Measurements from ENCODE around the gene PYGO2.

The PYGO2 gene

GRCh38 chr1:154943649-154944400, 17.8 kb downstream of the PYGO2 start:
- DNase-seq (ENCODE audit: low spot score), result peak; percentile 82

- no peak for DNase-seq (ENCODE audit: low spot score)
Measured at GRCh38 chr1:154941333-154942013, 20.1 kb downstream of the PYGO2 start.

- DNase-seq (ENCODE audit: low spot score), result no peak
Measured at GRCh38 chr1:154940651-154941194, 20.9 kb downstream of the PYGO2 start.

GRCh38 chr1:154940213-154940560, 21.4 kb downstream of the PYGO2 start:
- DNase-seq (ENCODE audit: low spot score), result no peak

GRCh38 chr1:154938604-154939399, 22.8 kb downstream of the PYGO2 start:
- no peak for DNase-seq (ENCODE audit: low spot score)

- DNase-seq (ENCODE audit: low spot score), result no peak
Measured at GRCh38 chr1:154937988-154938386, 23.6 kb downstream of the PYGO2 start.

- DNase-seq (ENCODE audit: low spot score), result peak; percentile 89
Measured at GRCh38 chr1:154937085-154937987, 24.2 kb downstream of the PYGO2 start.

- DNase-seq (ENCODE audit: low spot score), result peak; percentile 97
Measured at GRCh38 chr1:154936555-154937084, 25.0 kb downstream of the PYGO2 start, which contains the start of gene PMVK. TSS of gene PMVK (minus strand) at chr1:154936719. CDS start at chr1:154936685, 34 bp downstream.

GRCh38 chr1:154935749-154936554, 25.6 kb downstream of the PYGO2 start:
- no peak for DNase-seq (ENCODE audit: low spot score)

- no peak for DNase-seq (ENCODE audit: low spot score)
Measured at GRCh38 chr1:154934358-154934948, 27.1 kb downstream of the PYGO2 start.

GRCh38 chr1:154931940-154932487, 29.6 kb downstream of the PYGO2 start:
- peak; percentile 57 for DNase-seq (ENCODE audit: low spot score)

- DNase-seq (ENCODE audit: low spot score), result no peak
Measured at GRCh38 chr1:154926201-154926600, 35.4 kb downstream of the PYGO2 start.

GRCh38 chr1:154925335-154926170, 36.0 kb downstream of the PYGO2 start:
- DNase-seq (ENCODE audit: low spot score), result no peak

GRCh38 chr1:154923695-154924094, 37.9 kb downstream of the PYGO2 start:
- no peak for DNase-seq (ENCODE audit: low spot score)

- DNase-seq (ENCODE audit: low spot score), result no peak
Measured at GRCh38 chr1:154913273-154913672, 48.3 kb downstream of the PYGO2 start.

GRCh38 chr1:154912755-154913154, 48.8 kb downstream of the PYGO2 start:
- no peak for DNase-seq (ENCODE audit: low spot score)

- DNase-seq (ENCODE audit: low spot score), result no peak
Measured at GRCh38 chr1:154911691-154912550, 49.7 kb downstream of the PYGO2 start.

GRCh38 chr1:154910851-154911250, 50.7 kb downstream of the PYGO2 start:
- no peak for DNase-seq (ENCODE audit: low spot score)

All from HuH-7 (cell line).